GM19395 (cell line): Measurements from ENCODE around the gene PSMA5.

ENCODE experiments used
- ATAC-seq: cut with Tn5 transposase; IDR thresholded peaks from one replicate; pipeline ENCODE4 v1.9.1; 2021; ENCODE audit warnings: mild to moderate bottlenecking, moderate library complexity; ENCODE audit not compliant: unreplicated experiment

The PSMA5 gene

DNA sequence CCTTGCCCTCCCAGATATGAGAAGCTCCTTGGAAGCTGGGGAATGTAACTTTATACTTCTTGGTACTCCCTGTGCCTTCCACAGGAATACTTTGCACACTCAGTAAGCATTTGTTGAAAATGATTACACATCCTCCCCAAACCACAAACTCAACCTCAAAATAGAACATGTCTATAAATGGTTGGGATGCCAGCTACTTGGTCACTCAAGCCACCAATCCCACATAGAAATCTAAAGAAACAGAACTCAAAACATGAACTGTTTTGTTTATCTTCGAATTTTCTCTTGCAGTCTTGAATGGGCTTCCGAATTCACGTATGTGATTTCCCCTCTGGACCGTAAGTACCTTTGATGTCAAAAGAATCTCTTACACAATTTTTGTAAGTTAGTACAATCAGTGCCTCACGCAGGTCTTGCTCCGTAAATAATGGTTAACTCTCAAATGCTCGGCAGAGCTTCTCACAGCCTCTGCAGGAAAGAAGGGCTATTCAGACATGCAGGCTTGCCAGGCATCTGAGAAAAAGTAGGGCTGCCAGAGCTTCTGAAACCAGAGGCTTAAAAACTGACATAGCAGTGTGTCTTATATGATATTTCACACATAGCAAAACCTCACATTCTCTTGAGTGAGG lies 55.4 kb downstream of the PSMA5 start:
- ATAC-seq, result no peak

DNA sequence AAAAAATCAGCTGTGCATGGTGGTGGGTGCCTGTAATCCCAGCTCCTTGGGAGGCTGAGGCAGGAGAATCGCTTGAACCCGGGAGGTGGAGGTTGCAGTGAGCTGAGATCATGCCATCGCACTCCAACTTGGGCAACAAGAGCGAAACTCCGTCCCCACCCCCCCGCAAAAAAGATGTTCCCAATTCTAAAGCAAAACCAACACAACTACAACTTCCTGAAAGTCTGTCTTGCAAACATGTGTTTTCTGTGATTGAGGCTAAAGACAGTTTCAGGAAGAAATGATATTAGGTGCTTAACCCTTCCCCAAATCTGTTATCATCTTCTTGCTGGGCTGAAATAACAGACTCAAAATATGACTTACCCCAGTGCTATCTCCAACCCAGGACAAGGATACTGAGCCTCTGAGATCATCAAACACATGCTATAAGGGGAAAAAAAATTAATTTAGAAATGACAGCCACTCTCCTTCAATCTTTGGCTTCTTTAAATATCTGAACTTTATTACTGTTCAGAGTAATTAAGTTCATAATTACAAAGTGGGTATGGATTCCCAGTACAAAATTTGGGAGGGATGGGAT lies 57.0 kb downstream of the PSMA5 start:
- ATAC-seq, result no peak

DNA sequence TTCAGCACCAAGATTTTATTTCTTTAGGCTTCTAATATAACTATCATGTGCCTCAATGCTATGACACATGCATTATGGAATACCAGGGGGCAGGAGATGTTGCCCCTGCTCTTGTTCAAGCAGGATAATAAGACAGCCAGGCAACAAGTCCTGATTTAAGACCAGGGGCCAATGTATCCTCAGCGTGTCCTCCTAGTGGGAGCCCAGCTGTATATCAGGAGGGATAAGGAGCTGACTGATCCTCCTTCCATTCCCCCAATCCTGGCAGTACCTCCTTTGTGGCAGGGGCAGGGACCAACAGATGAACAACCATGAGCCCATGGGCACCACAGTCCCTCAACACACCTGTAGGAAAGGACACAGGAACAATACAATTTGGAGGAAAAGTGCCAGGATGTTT lies 57.8 kb downstream of the PSMA5 start:
- ATAC-seq, result no peak

DNA sequence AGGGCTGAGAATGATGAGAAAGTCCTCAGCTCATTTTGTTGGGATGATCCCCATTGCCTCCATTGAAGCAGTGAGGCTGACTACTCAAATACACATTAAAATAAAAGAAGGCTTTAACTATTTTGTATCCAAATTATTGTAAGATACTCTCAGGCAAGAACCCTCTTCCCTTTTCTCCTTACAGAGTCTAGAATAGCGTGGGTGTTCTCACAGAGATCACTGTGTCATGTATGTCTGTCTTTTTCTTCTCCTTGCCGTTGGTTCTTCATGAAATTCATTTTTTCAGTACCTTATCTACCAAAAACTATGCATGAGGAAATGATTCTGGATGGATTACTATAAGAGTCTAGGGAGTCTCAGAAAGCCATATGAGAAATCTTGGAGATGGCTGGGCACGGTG lies 58.6 kb downstream of the PSMA5 start:
- ATAC-seq, result no peak

DNA sequence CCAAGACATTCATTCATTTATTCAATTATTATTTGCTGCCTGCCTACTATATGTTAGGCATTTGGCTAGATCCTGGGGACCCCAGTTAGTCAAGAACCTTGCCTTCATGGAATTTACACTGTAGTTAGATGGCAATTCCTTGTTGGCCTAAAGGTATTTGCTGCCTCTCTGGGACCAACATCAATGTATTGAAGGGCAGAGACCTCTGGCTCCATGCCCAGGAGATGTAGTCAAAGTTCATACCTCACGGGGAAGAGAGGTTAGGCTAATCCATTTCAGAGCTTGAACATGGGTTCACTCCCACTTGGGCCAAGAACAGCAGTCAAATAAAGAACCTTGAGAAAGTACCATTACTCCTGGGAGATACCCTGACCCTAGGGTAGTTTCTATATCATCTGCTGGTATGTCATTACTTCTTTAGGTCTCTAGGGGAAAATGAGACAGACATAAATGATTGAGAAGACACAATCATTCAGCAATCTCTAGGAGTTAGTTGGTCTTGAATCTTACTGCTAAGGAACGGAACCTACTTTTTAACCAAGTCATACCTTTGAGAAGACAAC lies 60.5 kb downstream of the PSMA5 start:
- ATAC-seq, result no peak

DNA sequence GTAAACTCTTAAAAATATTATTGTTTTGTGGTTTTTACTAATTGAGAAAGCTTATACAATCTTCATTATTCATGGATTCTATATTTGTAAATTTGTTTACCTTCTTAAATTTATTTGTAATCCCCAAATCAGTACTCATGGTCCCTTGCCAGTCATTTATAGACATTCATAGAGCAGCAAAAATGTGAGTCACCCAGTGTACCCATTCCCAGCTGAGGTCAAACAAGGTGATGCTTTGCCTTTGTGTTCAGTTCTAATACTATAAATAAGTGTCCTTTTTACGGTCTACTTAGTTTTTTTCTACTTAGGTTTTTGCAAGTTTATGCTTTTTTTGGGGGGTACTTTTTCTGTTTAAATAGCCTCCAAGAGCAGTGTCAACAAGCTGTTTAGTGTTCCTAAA lies 64.6 kb downstream of the PSMA5 start:
- ATAC-seq, result no peak

DNA sequence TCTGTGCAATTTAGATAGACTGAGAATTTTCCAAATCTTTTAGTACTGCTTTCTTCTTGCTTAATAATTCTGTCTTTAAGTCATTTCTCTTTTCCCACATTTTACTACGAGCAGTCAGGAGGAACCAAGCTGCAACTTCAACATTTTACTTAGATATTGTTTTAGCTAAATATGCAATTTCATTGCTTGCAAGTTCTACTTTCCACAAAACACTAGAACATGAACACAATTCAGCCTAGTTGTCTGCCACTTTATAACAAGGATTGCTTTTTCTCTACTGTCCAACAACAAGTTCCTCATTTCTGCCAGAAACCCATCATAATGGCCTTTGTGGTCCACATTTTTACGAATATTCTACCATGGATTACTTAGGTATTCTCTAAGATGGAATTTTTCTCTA lies 65.2 kb downstream of the PSMA5 start:
- ATAC-seq, result no peak

DNA sequence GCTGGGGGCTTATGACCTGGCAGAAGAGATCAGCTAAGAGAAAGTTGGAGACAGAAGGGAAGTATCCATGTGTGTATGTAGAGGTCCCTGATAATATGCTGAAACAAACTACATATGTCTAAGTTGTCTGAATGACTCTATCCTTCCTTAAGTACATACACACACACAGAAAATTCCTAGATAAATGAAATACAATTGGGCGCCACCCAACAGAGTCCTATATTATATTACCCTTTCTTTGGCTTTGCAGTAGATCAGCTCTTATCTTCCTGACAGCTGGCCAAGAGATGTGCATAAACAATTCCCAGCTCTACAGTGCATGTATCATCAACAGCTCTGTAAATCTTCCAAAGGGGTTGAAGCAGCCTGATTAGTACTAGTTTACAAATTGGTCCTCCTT lies 68.6 kb downstream of the PSMA5 start:
- ATAC-seq, result no peak

GRCh38 chr1:109356915-109357314 lies 69.3 kb downstream of the PSMA5 start:
- no peak for ATAC-seq

- ATAC-seq, result no peak
These were observed 69.7 kb downstream of the PSMA5 start for GRCh38 chr1:109356505-109356904.

DNA sequence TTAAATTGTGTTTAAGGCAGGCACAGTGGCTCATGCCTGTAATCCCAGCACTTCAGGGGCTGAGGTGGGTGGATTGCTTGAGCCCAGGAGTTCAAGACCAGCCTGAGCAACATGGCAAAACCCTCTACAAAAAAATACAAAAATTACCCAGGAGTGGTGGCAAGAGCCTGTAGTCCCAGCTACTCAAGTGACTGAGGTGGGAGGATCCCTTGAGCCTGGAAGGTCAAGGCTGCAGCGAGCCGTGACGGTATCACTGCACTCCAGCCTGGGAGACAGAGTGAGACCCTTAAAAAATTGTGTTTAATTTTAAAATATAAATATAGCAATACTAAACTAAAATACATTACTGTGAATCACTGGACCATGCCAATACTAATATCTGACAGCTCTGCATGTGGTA lies 71.3 kb downstream of the PSMA5 start:
- no peak for ATAC-seq

DNA sequence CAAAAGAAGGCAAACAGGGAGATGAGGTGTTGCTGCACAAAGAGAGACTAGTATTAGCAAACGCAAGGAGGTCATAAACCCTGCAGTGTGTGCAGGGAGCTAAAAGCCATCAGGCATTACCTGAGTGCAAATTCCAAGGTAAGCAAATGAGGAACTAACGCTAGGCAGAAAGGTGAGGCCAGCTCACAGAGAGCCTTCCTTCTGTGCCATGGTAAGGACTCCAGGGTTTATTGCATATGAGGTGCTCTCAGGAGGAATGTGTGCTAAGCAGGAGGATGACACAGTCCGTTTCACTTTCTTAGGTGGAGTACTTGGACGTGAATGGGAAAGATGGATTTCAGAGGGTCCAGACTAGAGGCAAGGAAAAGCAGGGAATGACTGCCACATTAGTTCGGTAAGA lies 74.8 kb downstream of the PSMA5 start:
- ATAC-seq, result no peak

GRCh38 chr1:109350655-109351054 lies 75.6 kb downstream of the PSMA5 start:
- no peak for ATAC-seq

- ATAC-seq, result no peak
These were observed 76.1 kb downstream of the PSMA5 start for GRCh38 chr1:109350182-109350581.
